Measurements from ENCODE around the gene IKZF2.

- TF ChIP-seq ZNF586 (CRISPR knock-in tag; conservative IDR thresholded peaks at IDR 0.05): no peak
- TF ChIP-seq MAX (CRISPR knock-in tag; IDR thresholded peaks at IDR 0.05): no peak
- no peak for TF ChIP-seq RCOR1 (IDR thresholded peaks at IDR 0.05; ENCODE audit: borderline replicate concordance in 1 of 2, low read depth in 2 of 2, low read length in 2 of 2)
- no peak for TF ChIP-seq THRA (IDR thresholded peaks at IDR 0.05)
These were observed 131.1 kb downstream of the IKZF2 start for GRCh38 chr2:213020268-213020667.
